Activated CD8-positive, alpha-beta memory T cell treated with anti-CD3 and anti-CD28 coated beads for 48 hours (primary cell): ENCODE measurements around the gene TCERG1L.
"Not testable (repeated sequence)": the region's sequence is repeated elsewhere in the genome, so short reads cannot be mapped to it uniquely, and the experiment has no call there.

ENCODE experiments used
- DNase-seq, 3 experiments: peaks; one replicate each; pipeline ENCODE4 v3.0.0-alpha.2; 2020; ENCODE audit warnings: low read depth in 2 of 3, low spot score in 2 of 3

Gene TCERG1L

GRCh38 chr10:131168238-131168875, 143.2 kb downstream of the TCERG1L start:
- DNase-seq, result no peak

- no peak for DNase-seq
Measured at GRCh38 chr10:131167036-131167860, 144.3 kb downstream of the TCERG1L start.

GRCh38 chr10:131166486-131166885, 145.0 kb downstream of the TCERG1L start:
- DNase-seq, result no peak

- DNase-seq, result no peak
Measured at GRCh38 chr10:131165092-131165491, 146.4 kb downstream of the TCERG1L start.

- DNase-seq, result no peak
Measured at GRCh38 chr10:131162866-131163843, 148.4 kb downstream of the TCERG1L start.

- DNase-seq, result no peak
Measured at GRCh38 chr10:131162211-131162610, 149.3 kb downstream of the TCERG1L start.

GRCh38 chr10:131161087-131161486, 150.4 kb downstream of the TCERG1L start:
- no peak for DNase-seq

GRCh38 chr10:131160219-131160875, 151.2 kb downstream of the TCERG1L start:
- DNase-seq, result no peak

- no peak for DNase-seq
Measured at GRCh38 chr10:131159771-131160170, 151.8 kb downstream of the TCERG1L start.

- no peak for DNase-seq
Measured at GRCh38 chr10:131158695-131159094, 152.8 kb downstream of the TCERG1L start.

GRCh38 chr10:131157899-131158298, 153.6 kb downstream of the TCERG1L start:
- no peak for DNase-seq

GRCh38 chr10:131155876-131156230, 155.7 kb downstream of the TCERG1L start:
- DNase-seq, result no peak

- no peak for DNase-seq
Measured at GRCh38 chr10:131155218-131155875, 156.2 kb downstream of the TCERG1L start.

GRCh38 chr10:131154306-131155025, 157.1 kb downstream of the TCERG1L start:
- no peak for DNase-seq

- DNase-seq, result not testable (repeated sequence)
Measured at GRCh38 chr10:131152456-131152855, 159.1 kb downstream of the TCERG1L start.

GRCh38 chr10:131150126-131150525, 161.4 kb downstream of the TCERG1L start:
- DNase-seq, result no peak

- no peak for DNase-seq
Measured at GRCh38 chr10:131149586-131149985, 161.9 kb downstream of the TCERG1L start.

GRCh38 chr10:131149111-131149510, 162.4 kb downstream of the TCERG1L start:
- DNase-seq, result no peak

GRCh38 chr10:131148270-131148669, 163.3 kb downstream of the TCERG1L start:
- DNase-seq, result no peak
